Spleen (tissue), 11 donors: ENCODE data around the gene ATP2B3. TPM values are rescaled to one million over a fixed set of nuclear protein-coding genes. Genes with fewer than 3 reads are reported as not detected.

ENCODE experiments used
- DNase-seq: peaks from one replicate; pipeline ENCODE4 v3.0.0-alpha.2; 2020
- H3K27ac ChIP-seq, 8 donors: fragments of 200-600 bp; sonication (generic) in 7 of 8; 1 replicate in 4 of 8; 2 replicates in 4 of 8; pipeline versions ENCODE4 v1.5.0 to v1.8.0; 2016 to 2021; ENCODE audit warnings: inconsistent platforms in 4 of 8, mild to moderate bottlenecking in 4 of 8, moderate library complexity in 1 of 8
- H3K27me3 ChIP-seq, 7 donors: fragments of 200-600 bp; sonication (generic) in 6 of 7; replicated peaks in 1 of 7; 1 replicate in 4 of 7; 2 replicates in 3 of 7; pipeline versions ENCODE4 v1.5.0 to v1.8.0; 2016 to 2021; ENCODE audit warnings: inconsistent platforms in 3 of 7, mild to moderate bottlenecking in 1 of 7
- H3K36me3 ChIP-seq, 6 donors: fragments of 200-600 bp; sonication (generic) in 5 of 6; 1 replicate in 4 of 6; 2 replicates in 2 of 6; pipeline versions ENCODE4 v1.5.0 to v1.8.0; 2016 to 2021; ENCODE audit warnings: inconsistent platforms in 2 of 6
- H3K4me1 ChIP-seq, 6 donors: fragments of 200-600 bp; sonication (generic) in 5 of 6; 1 replicate in 3 of 6; 2 replicates in 3 of 6; pipeline versions ENCODE4 v1.5.0 to v1.8.0; 2016 to 2021; ENCODE audit warnings: inconsistent platforms in 3 of 6
- H3K4me3 ChIP-seq, 8 donors: fragments of 200-600 bp; sonication (generic) in 7 of 8; 1 replicate in 4 of 8; 2 replicates in 4 of 8; pipeline versions ENCODE4 v1.5.0 to v1.8.0; 2016 to 2021; ENCODE audit warnings: inconsistent platforms in 4 of 8, mild to moderate bottlenecking in 4 of 8, moderate library complexity in 2 of 8
- H3K9me3 ChIP-seq, 8 donors: fragments of 200-600 bp; sonication (generic) in 7 of 8; 1 replicate in 4 of 8; 2 replicates in 4 of 8; pipeline versions ENCODE4 v1.5.0 to v1.8.0; 2016 to 2021; ENCODE audit warnings: inconsistent platforms in 4 of 8
- POLR2A ChIP-seq, 3 donors: fragments of 450-650 bp; IDR thresholded peaks; one replicate each; pipeline ENCODE4 v1.5.1; 2017; ENCODE audit warnings: antibody characterized with exemption in 3 of 3, mild to moderate bottlenecking in 1 of 3
- POLR2AphosphoS5 ChIP-seq, 3 donors: sonication (generic); formaldehyde crosslinking; IDR thresholded peaks; one replicate each; pipeline ENCODE4 v1.5.1; 2017; ENCODE audit warnings: antibody characterized with exemption in 3 of 3
- WGBS, 5 donors: extraction: QIAGEN DNeasy Blood & Tissue Kit in 3 of 5; methylation state at CpG; one replicate each; pipeline versions ENCODE4 v1.1.5 to v1.1.7; 2013 to 2018; 5-methylcytosine and 5-hydroxymethylcytosine counted together
- intact Hi-C: fragments of 100-400 bp; cut with DNase I; formaldehyde crosslinking; loops from one replicate; pipeline ENCODE4 v1.15.0; 2023; ENCODE audit warnings: low total_unique reads
- polyA plus RNA-seq, 3 donors: library from polyadenylated mRNA; stranded (reverse); fragments of 200-250 nt; gene quantifications; one replicate each; pipeline ENCODE4 v1.2.1, GENCODE V29; 2013
- total RNA-seq, 7 donors: library from RNA; depleted of rRNA in 3 of 7; stranded (reverse); fragments of >200 nt in 3 of 7; fragmentation: NEBNext Ultra II Directional in 4 of 7; extraction: Animal tissue kit (Norgen Biotek cat#: 25700) in 4 of 7; gene quantifications; one replicate each; pipeline versions ENCODE4 v1.1.0 to v1.2.1, GENCODE V29; 2016 to 2021
- TF ChIP-seq, protein P1 (sequence below), 11 experiments: fragments of 200-600 bp in 7 of 11; fragments of 450-650 bp in 4 of 11; sonication (generic) in 4 of 11; IDR thresholded peaks in 8 of 11; conservative IDR thresholded peaks in 3 of 11; 1 replicate in 7 of 11; 2 replicates in 4 of 11; pipeline versions ENCODE4 v1.4.0 to v1.8.0; 2016 to 2021; ENCODE audit warnings: antibody characterized with exemption in 11 of 11, inconsistent platforms in 4 of 11, mild to moderate bottlenecking in 1 of 11
- donor health status: healthy with polysubstance abuse.
- donor health status: DM: no; HTN: no; CAD: no; lungs with moderate emphysema.
- donor health status: DM: no; HTN: no; CAD: no.
- donor health status: Bipolar disorder and iron deficiency.
- donor health status: healthy.
- donor health status: DM: no; HTN: no; CAD: no.
- donor health status: DM: yes; HTN: yes; CAD: no.

The ATP2B3 gene
- total and polyA plus RNA-seq, 10 donors = 0.07 to 0.13 TPM; not detected in 8

DNA sequence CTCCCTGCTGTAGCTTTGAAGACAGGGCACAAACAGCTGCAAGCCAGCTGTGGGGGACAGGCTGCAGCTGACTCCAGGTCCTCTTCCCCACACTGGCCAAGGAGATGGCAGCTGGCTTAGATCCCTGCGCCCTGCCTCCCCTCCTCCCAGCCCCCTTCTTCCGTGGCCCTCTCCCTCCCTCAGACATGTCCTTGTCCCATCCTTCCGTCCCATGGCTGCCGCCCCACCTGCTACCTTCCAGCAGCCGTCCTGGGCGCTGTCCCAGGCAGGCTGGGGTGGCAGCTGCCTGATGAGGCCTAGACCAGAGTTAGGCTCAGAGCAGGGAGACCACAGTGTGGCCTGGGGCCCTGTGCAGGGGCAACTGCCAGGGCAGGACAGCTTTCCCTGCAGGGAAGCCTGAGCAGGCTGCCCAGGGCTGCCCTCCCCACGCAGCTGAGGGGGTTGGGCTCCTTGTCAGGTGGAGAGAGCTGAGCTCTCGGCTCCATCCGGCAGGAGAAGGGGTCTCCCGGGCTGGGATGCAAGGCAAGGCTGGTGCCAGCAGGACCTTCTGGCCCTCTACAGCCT, 26.0 kb upstream of the ATP2B3 start:
- no peak for DNase-seq
- Histone ChIP-seq H3K9me3 (no peaks in the 10 kb centered on the region), H3K4me1 (peaks cover 0 to 31% (median 9%) of the 10 kb centered on the region in 6 donors), H3K27ac (peak overlapping the region in 4 of 8 donors; percentile 24 to 64 (median 29)), H3K36me3 (no peaks in the 10 kb centered on the region), H3K27me3 (peaks cover 0 to 19% (median 0%) of the 10 kb centered on the region in 7 donors), H3K4me3 (no peak overlapping the region)
- TF ChIP-seq, protein P1, sequence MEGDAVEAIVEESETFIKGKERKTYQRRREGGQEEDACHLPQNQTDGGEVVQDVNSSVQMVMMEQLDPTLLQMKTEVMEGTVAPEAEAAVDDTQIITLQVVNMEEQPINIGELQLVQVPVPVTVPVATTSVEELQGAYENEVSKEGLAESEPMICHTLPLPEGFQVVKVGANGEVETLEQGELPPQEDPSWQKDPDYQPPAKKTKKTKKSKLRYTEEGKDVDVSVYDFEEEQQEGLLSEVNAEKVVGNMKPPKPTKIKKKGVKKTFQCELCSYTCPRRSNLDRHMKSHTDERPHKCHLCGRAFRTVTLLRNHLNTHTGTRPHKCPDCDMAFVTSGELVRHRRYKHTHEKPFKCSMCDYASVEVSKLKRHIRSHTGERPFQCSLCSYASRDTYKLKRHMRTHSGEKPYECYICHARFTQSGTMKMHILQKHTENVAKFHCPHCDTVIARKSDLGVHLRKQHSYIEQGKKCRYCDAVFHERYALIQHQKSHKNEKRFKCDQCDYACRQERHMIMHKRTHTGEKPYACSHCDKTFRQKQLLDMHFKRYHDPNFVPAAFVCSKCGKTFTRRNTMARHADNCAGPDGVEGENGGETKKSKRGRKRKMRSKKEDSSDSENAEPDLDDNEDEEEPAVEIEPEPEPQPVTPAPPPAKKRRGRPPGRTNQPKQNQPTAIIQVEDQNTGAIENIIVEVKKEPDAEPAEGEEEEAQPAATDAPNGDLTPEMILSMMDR (IDR thresholded peaks at IDR 0.05 in 8 of 11, conservative IDR thresholded peaks at IDR 0.05 in 3 of 11) = no peak
- TF ChIP-seq POLR2AphosphoS5 (IDR thresholded peaks at IDR 0.05) (no peak), POLR2A (IDR thresholded peaks at IDR 0.05) (no peak)
- intact Hi-C loops = no loop called here
- WGBS, 5 donors = 38 to 73% (median 45%) methylated on average over 3 to 10 of the region's 10 CpGs

DNA sequence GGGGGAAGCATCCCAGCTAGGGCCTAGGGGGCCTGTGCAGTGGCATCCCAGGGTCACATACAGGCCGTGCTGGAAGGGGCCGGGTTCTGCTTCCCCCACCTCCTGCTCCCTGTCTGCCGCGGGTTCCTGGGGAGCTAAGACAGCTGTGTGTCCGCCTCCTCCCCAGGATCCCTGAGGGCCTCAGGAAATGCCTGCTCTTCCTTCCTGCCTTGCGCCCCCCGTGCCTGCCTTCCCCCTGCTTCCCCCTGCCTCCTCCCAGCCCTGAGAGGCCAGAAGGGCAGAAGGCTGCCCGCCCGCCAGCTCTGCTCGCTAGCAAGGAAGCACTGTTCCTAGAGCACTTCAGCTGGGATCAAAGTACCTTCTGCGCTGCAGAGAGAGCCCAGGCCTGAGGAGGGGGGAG, 25.5 kb upstream of the ATP2B3 start:
- no peak for DNase-seq
- Histone ChIP-seq H3K4me3 (no peak overlapping the region), H3K27ac (peak overlapping the region in 4 of 8 donors; percentile 24 to 64 (median 29)), H3K4me1 (peaks cover 0 to 31% (median 9%) of the 10 kb centered on the region in 6 donors), H3K27me3 (peaks cover 0 to 21% (median 0%) of the 10 kb centered on the region in 7 donors), H3K36me3 (no peaks in the 10 kb centered on the region), H3K9me3 (no peaks in the 10 kb centered on the region)
- 0 to 34% (median 15%) methylated on average over 1 to 11 of the region's 11 CpGs for WGBS, 5 donors
- intact Hi-C loops = no loop called here
- TF ChIP-seq POLR2AphosphoS5 (IDR thresholded peaks at IDR 0.05) (peak in 2 of 3 donors; percentile 7 to 51), POLR2A (IDR thresholded peaks at IDR 0.05) (no peak)
- TF ChIP-seq, protein P1 (IDR thresholded peaks at IDR 0.05 in 8 of 11, conservative IDR thresholded peaks at IDR 0.05 in 3 of 11) = no peak

DNA sequence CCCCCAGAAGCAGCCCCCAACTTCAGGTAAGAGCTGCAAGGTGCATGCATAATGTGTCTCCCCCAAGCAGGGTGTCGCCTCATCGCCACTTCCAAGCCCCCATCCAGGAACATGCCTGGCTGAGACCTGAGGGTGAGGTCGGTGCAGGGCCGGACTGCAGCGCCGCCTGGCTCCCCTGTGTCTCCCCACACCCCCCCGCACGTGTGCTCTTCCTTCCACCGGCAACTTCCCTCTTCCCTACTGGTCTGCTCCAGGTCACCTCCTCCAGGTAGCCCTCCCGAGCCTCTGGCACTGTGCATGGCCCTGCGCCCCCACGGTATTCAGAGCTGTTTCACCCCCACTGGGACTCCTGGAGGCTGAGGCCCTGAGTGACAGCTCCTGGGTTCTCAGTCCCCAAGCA, 24.9 kb upstream of the ATP2B3 start:
- no peak for DNase-seq
- no peaks in the 10 kb centered on the region for H3K9me3 ChIP-seq
- peak overlapping the region in 3 of 8 donors; percentile 28 to 64 (median 30) for H3K27ac ChIP-seq
- H3K36me3 ChIP-seq = no peaks in the 10 kb centered on the region
- TF ChIP-seq, protein P1 (IDR thresholded peaks at IDR 0.05 in 8 of 11, conservative IDR thresholded peaks at IDR 0.05 in 3 of 11) = no peak
- TF ChIP-seq POLR2AphosphoS5 (IDR thresholded peaks at IDR 0.05) (no peak), POLR2A (IDR thresholded peaks at IDR 0.05) (no peak)
- no peak overlapping the region for H3K4me3 ChIP-seq
- intact Hi-C loops = no loop called here
- 66 to 86% (median 76%) methylated on average over 11 to 12 of the region's 12 CpGs for WGBS, 5 donors
- peaks cover 0 to 31% (median 9%) of the 10 kb centered on the region in 6 donors for H3K4me1 ChIP-seq
- H3K27me3 ChIP-seq = peaks cover 0 to 21% (median 0%) of the 10 kb centered on the region in 7 donors

DNA sequence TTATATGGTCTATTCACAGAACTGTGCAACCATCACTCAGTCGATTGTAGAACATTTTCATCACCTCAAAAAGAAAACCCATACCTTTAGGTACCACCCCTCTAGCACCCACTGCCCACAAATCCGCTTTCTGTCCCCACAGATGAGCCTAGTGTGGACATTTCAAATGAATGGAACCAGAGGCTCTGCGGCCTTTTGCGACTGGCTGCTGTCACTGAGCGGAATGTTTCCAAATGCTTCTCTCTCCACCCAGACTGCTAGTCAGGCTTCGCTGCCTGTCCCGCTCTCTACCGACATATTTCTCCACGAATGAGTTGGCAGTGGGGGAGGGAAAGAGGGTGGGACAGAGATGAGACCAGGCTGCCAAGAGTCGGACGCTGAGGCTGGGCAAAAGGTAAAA, 24.4 kb upstream of the ATP2B3 start:
- no peaks in the 10 kb centered on the region for H3K36me3 ChIP-seq
- TF ChIP-seq POLR2A (IDR thresholded peaks at IDR 0.05) (no peak), POLR2AphosphoS5 (IDR thresholded peaks at IDR 0.05) (no peak)
- TF ChIP-seq, protein P1 (IDR thresholded peaks at IDR 0.05 in 8 of 11, conservative IDR thresholded peaks at IDR 0.05 in 3 of 11) = no peak
- peak overlapping the region in 2 of 8 donors; percentile 62 to 71 for H3K27ac ChIP-seq
- H3K9me3 ChIP-seq = no peaks in the 10 kb centered on the region
- H3K27me3 ChIP-seq = peaks cover 0 to 21% (median 0%) of the 10 kb centered on the region in 7 donors
- WGBS, 5 donors = 72 to 87% (median 82%) methylated on average over 11 of the region's 11 CpGs
- intact Hi-C loops = no loop called here
- no peak for DNase-seq
- peaks cover 0 to 27% (median 9%) of the 10 kb centered on the region in 6 donors for H3K4me1 ChIP-seq
- no peak overlapping the region for H3K4me3 ChIP-seq
